Stimulated activated naive B cell treated with anti-CD40 and anti-IgM and Interleukin-4, amounts not matched to agents 10 μg/mL and 1 μg/mL and 100 μg/mL, for 72 hours (primary cell): Measurements from ENCODE around the gene SULT6B1.
A peak's percentile ranks its signal among the peaks of the same experiment; 100 is the strongest.
"Not testable (repeated sequence)": the region's sequence is repeated elsewhere in the genome, so short reads cannot be mapped to it uniquely, and the experiment has no call there.

Experiments used
- ATAC-seq, 2 donors: fragments of 150-1000 bp; cut with Tn5 transposase; replicated peaks; 2 replicates each; pipeline ENCODE4 v1.10.0; 2021; ENCODE audit warnings: moderate library complexity in 1 of 2
- DNase-seq: peaks from one replicate; pipeline ENCODE4 v3.0.0; 2021
- H3K27ac Mint-ChIP-seq: one replicate; pipeline ENCODE4 v1.8.0; 2022; ENCODE audit warnings: mild to moderate bottlenecking, mixed read lengths
- H3K27me3 Mint-ChIP-seq, 2 donors: one replicate each; pipeline ENCODE4 v1.8.0; 2022; ENCODE audit warnings: mixed read lengths in 2 of 2
- H3K36me3 Mint-ChIP-seq, 2 donors: one replicate each; pipeline ENCODE4 v1.8.0; 2022; ENCODE audit warnings: mixed read lengths in 2 of 2, mild to moderate bottlenecking in 1 of 2
- H3K4me1 Mint-ChIP-seq, 2 donors: one replicate each; pipeline ENCODE4 v1.8.0; 2022; ENCODE audit warnings: mixed read lengths in 2 of 2, mild to moderate bottlenecking in 1 of 2
- H3K4me3 Mint-ChIP-seq, 2 donors: one replicate each; pipeline ENCODE4 v1.8.0; 2022; ENCODE audit warnings: mild to moderate bottlenecking in 2 of 2, mixed read lengths in 2 of 2, moderate library complexity in 1 of 2
- H3K9me3 Mint-ChIP-seq, 2 donors: one replicate each; pipeline ENCODE4 v1.8.0; 2022; ENCODE audit warnings: mixed read lengths in 2 of 2, mild to moderate bottlenecking in 1 of 2

Gene SULT6B1

DNA sequence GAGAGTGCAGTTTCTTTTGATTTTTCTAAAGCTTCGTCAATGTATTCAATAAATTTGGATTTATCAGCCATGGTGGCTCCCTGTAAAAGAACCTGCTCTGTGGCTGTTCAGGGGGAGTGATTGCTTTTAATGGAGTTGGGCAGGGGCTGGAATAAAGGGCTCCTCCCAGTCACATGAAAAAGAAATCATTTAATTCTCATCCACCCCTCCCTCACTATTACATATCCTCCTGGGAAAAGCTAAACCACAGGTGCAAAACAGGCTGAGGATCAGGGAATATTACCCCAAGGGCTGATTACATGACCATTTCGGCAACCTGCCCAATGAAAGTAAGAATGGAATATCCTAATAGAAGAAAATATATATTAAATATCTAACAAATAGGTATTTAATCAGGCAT lies at the start of gene SULT6B1:
Gene SULT6B1, minus strand, starts transcription at position 101 of the 400 bp plus-strand sequence. Its CDS starts 30 bp downstream, at position 71.
- DNase-seq (no peak), ATAC-seq (no peak)
- Mint-ChIP-seq H3K27ac (no peak within 1 kb of the TSS), H3K36me3 (peaks cover 0 to 1% of the 10 kb centered on the region in 2 donors), H3K27me3 (peaks cover 0 to 7% of the 10 kb centered on the region in 2 donors), H3K9me3 (no peaks in the 10 kb centered on the region), H3K4me3 (no peak within 1 kb of the TSS), H3K4me1 (no peaks in the 10 kb centered on the region)

GRCh38 chr2:37232131-37232933 lies 43.9 kb upstream of the SULT6B1 start:
- Mint-ChIP-seq H3K27me3 (no peaks in the 10 kb centered on the region), H3K4me1 (peaks cover 14 to 26% of the 10 kb centered on the region in 2 donors), H3K36me3 (peaks cover 17 to 23% of the 10 kb centered on the region in 2 donors), H3K4me3 (no peak overlapping the region), H3K9me3 (no peaks in the 10 kb centered on the region), H3K27ac (no peak overlapping the region)
- DNase-seq (no peak), ATAC-seq (peak; percentile 6 to 10)

DNA sequence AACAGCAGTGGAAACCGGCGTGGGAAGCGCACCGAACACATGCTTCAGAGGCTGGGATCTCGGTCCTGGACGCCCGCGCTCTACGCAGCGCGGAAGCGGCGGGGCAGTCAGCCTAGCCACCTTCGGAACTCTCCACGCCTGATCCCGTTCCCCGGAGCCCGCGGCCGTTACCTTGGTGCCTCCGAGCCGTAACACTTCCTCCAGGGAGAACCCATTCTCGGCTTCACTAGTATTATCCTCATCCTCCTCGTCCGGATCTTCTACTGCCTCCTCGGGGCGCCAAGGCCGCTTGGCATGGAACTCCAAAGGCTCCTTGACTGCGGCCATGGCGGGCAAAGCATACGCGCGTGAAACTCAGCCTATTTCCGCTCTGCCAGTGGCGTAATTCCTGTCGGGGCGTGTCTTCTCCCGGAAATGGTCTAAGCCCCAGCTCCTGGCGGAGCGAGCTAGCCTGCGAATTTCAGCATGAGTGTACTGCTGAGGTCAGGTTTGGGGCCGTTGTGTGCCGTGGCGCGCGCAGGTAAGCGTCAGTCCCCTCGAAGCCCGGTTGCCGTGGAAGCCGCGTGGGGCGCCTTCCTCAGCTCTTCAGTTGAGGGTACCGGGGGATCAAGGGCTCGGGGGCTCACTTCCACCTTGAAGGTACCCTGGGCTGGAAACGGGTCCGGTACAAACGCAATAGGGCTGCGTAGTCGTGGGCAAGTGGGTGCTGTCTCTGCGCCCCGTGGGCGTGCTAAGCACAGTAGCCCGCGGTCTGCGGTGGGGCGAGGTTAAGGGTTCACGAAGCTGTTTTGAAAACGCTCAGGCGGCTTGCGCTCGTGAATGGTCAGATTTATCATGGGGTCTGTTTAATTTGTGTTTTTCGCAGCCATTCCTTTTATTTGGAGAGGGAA lies 43.0 kb upstream of the SULT6B1 start, which contains the start of the genes CEBPZ and NDUFAF7:
Gene CEBPZ, minus strand, starts transcription at position 356 of the 890 bp plus-strand sequence. Its CDS starts 29 bp downstream, at position 327.
Gene NDUFAF7, plus strand, starts transcription at position 418 of the 890 bp plus-strand sequence. Its CDS starts 48 bp downstream, at position 466.
- peak; percentile 89 for DNase-seq
- H3K4me3 Mint-ChIP-seq: no peak within 1 kb of the TSS
- peak; percentile 95 for ATAC-seq
- no peak within 1 kb of the TSS for H3K27ac Mint-ChIP-seq
- peaks cover 20 to 26% of the 10 kb centered on the region in 2 donors for H3K36me3 Mint-ChIP-seq
- H3K9me3 Mint-ChIP-seq: no peaks in the 10 kb centered on the region
- H3K4me1 Mint-ChIP-seq: peaks cover 18 to 32% of the 10 kb centered on the region in 2 donors
- no peaks in the 10 kb centered on the region for H3K27me3 Mint-ChIP-seq

DNA sequence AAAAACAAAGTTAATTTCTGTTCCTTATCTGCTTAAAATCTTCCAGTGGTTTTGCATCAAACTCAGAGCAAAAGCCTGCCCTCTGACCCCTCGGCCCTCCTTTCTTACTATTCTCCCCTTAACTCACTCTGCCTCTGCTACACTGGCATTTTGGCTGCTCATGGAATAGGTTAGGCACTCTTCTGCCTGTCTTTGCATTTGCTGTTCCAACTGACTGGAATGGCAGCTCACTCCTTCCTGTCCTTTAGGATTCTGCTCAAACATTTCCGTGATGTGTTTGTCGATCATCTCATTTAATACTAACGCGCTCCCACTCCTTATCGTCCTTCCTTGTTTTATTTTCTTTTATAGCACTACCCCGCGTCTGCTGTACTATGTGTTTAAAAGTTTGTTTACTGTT lies 42.1 kb upstream of the SULT6B1 start:
- Mint-ChIP-seq H3K4me1 (peaks cover 16 to 33% of the 10 kb centered on the region in 2 donors), H3K9me3 (no peaks in the 10 kb centered on the region), H3K36me3 (peaks cover 17 to 23% of the 10 kb centered on the region in 2 donors), H3K4me3 (no peak overlapping the region), H3K27me3 (no peaks in the 10 kb centered on the region), H3K27ac (no peak overlapping the region)
- DNase-seq: no peak
- ATAC-seq: no peak

GRCh38 chr2:37228788-37229187 lies 40.3 kb upstream of the SULT6B1 start:
- Mint-ChIP-seq H3K36me3 (peaks cover 11 to 22% of the 10 kb centered on the region in 2 donors), H3K9me3 (no peaks in the 10 kb centered on the region), H3K27ac (no peak overlapping the region), H3K27me3 (no peaks in the 10 kb centered on the region), H3K4me1 (peaks cover 17 to 34% of the 10 kb centered on the region in 2 donors), H3K4me3 (no peak overlapping the region)
- ATAC-seq: no peak
- DNase-seq: no peak

DNA sequence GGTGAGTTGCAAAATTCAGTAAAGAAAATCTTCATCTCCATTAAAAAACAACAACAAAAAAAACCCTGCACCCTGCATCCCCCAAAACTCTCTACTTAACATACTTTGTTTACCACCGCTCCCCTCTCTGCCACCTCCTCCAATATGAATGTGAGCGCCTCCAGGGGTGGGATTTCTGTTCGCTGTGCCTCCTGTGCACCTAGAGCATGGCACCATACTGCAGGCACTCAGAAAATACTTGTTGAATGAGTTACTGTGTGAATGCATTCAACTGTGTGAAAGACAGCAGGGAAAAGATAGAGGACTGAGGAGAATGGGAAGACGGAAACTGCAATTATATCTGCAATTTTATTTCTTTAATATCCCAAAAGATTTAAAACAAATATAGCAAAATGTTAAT lies 38.4 kb upstream of the SULT6B1 start:
- H3K36me3 Mint-ChIP-seq: peaks cover 21 to 35% of the 10 kb centered on the region in 2 donors
- H3K27ac Mint-ChIP-seq: no peak overlapping the region
- DNase-seq (no peak), ATAC-seq (no peak)
- peaks cover 24 to 51% of the 10 kb centered on the region in 2 donors for H3K4me1 Mint-ChIP-seq
- H3K4me3 Mint-ChIP-seq: no peak overlapping the region
- no peaks in the 10 kb centered on the region for H3K9me3 Mint-ChIP-seq
- no peaks in the 10 kb centered on the region for H3K27me3 Mint-ChIP-seq

- ATAC-seq, DNase-seq, H3K4me3 Mint-ChIP-seq, H3K27me3 Mint-ChIP-seq, H3K9me3 Mint-ChIP-seq: not testable (repeated sequence)
- H3K4me1 Mint-ChIP-seq: peaks cover 24 to 51% of the 10 kb centered on the region in 2 donors
- peak overlapping the region; percentile 91 for H3K27ac Mint-ChIP-seq
- peaks cover 36 to 50% of the 10 kb centered on the region in 2 donors for H3K36me3 Mint-ChIP-seq
These were observed 36.7 kb upstream of the SULT6B1 start for GRCh38 chr2:37225129-37225528.

- Mint-ChIP-seq H3K27ac (no peak overlapping the region), H3K27me3 (no peaks in the 10 kb centered on the region), H3K4me3 (no peak overlapping the region), H3K36me3 (peaks cover 34 to 50% of the 10 kb centered on the region in 2 donors), H3K9me3 (no peaks in the 10 kb centered on the region), H3K4me1 (peaks cover 20 to 42% of the 10 kb centered on the region in 2 donors)
- no peak for DNase-seq
- no peak for ATAC-seq
These were observed 35.6 kb upstream of the SULT6B1 start for GRCh38 chr2:37224063-37224462.

- DNase-seq (no peak), ATAC-seq (no peak)
- Mint-ChIP-seq H3K4me3 (no peak overlapping the region), H3K4me1 (peaks cover 20 to 41% of the 10 kb centered on the region in 2 donors), H3K9me3 (no peaks in the 10 kb centered on the region), H3K27me3 (no peaks in the 10 kb centered on the region), H3K36me3 (peaks cover 31 to 50% of the 10 kb centered on the region in 2 donors), H3K27ac (peak overlapping the region; percentile 39)
These were observed 34.7 kb upstream of the SULT6B1 start for GRCh38 chr2:37223131-37223530.

GRCh38 chr2:37219046-37219445 lies 30.6 kb upstream of the SULT6B1 start:
- Mint-ChIP-seq H3K4me1 (peaks cover 13 to 26% of the 10 kb centered on the region in 2 donors), H3K4me3 (no peak overlapping the region), H3K27me3 (no peaks in the 10 kb centered on the region), H3K27ac (no peak overlapping the region), H3K9me3 (no peaks in the 10 kb centered on the region), H3K36me3 (peaks cover 30 to 43% of the 10 kb centered on the region in 2 donors)
- DNase-seq: no peak
- no peak for ATAC-seq

- peaks cover 24 to 35% of the 10 kb centered on the region in 2 donors for H3K36me3 Mint-ChIP-seq
These were observed 26.8 kb upstream of the SULT6B1 start for GRCh38 chr2:37215250-37215649.

DNA sequence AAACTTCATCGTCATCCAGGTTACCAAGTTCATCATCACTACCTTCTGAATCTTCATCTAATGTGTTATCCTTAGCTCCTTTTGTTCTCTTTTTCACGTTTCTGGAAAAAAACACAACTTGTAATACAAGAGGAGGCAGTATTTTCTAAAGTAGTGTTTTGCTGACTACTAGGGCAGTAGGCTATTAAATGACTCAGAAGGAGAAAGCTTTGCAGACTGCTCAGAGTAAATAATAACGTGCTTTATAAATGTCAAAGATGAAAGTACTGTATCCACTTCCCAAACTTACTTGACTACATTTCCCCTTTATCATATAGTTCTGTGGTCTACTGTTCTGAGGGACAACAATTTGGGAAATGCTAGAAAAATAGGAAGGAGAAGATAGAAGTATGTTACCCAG lies 23.5 kb upstream of the SULT6B1 start:
- H3K9me3 Mint-ChIP-seq: peaks cover 0 to 15% of the 10 kb centered on the region in 2 donors
- H3K27me3 Mint-ChIP-seq: no peaks in the 10 kb centered on the region
- ATAC-seq (no peak), DNase-seq (no peak)
- H3K27ac Mint-ChIP-seq: peak overlapping the region; percentile 1
- H3K4me1 Mint-ChIP-seq: peaks cover 7 to 18% of the 10 kb centered on the region in 2 donors
- peaks cover 54 to 63% of the 10 kb centered on the region in 2 donors for H3K36me3 Mint-ChIP-seq
- no peak overlapping the region for H3K4me3 Mint-ChIP-seq

More at GRCh38 chr2:37215250-37215649, 26.8 kb upstream of the SULT6B1 start:
- ATAC-seq: no peak
- peak overlapping the region; percentile 3 for H3K27ac Mint-ChIP-seq
- H3K9me3 Mint-ChIP-seq: no peaks in the 10 kb centered on the region
- DNase-seq: no peak
- no peaks in the 10 kb centered on the region for H3K27me3 Mint-ChIP-seq
- H3K4me3 Mint-ChIP-seq: no peak overlapping the region
- H3K4me1 Mint-ChIP-seq: peaks cover 5 to 11% of the 10 kb centered on the region in 2 donors

DNA sequence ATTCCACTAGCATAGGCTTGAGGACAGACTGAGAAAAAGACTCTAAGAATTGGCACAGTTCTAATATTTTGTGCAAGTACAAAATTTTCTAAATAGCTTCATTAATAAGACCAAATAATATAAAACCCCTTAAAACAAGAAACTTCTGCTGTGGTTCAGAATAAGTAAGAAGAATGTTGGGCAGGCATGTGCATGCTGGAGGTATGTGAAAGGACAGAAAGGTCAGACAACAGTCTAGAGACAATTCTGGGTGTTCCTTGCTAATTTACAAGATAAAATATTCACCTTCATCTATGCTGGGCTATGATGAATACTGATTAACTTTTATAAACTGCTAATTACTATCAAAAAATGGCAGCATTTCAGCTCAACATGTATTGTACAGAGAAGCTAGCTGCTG lies 22.7 kb upstream of the SULT6B1 start:
- no peak for ATAC-seq
- H3K9me3 Mint-ChIP-seq: peaks cover 0 to 15% of the 10 kb centered on the region in 2 donors
- DNase-seq: no peak
- H3K27ac Mint-ChIP-seq: no peak overlapping the region
- peaks cover 60 to 65% of the 10 kb centered on the region in 2 donors for H3K36me3 Mint-ChIP-seq
- no peak overlapping the region for H3K4me3 Mint-ChIP-seq
- H3K4me1 Mint-ChIP-seq: peaks cover 10 to 18% of the 10 kb centered on the region in 2 donors
- H3K27me3 Mint-ChIP-seq: no peaks in the 10 kb centered on the region

- ATAC-seq, H3K27me3 Mint-ChIP-seq, DNase-seq, H3K27ac Mint-ChIP-seq, H3K4me3 Mint-ChIP-seq: not testable (repeated sequence)
- Mint-ChIP-seq H3K4me1 (peaks cover 13 to 22% of the 10 kb centered on the region in 2 donors), H3K36me3 (peaks cover 78 to 83% of the 10 kb centered on the region in 2 donors), H3K9me3 (peaks cover 4 to 18% of the 10 kb centered on the region in 2 donors)
These were observed 18.3 kb upstream of the SULT6B1 start for GRCh38 chr2:37206760-37207159.
